Activated T-cell treated with anti-CD3 and anti-CD28 coated beads, Interleukin-2, amount 50 U/mL, for 1 hour (primary cell): ENCODE measurements around the gene AOAH.

Experiments used
- DNase-seq: peaks from one replicate; pipeline ENCODE4 v3.0.0-alpha.2; 2020

The AOAH gene

GRCh38 chr7:36690041-36690440 is 34.3 kb downstream of the AOAH start:
- no peak for DNase-seq

GRCh38 chr7:36686499-36686898 is 37.8 kb downstream of the AOAH start:
- peak; percentile 47 for DNase-seq

- DNase-seq: no peak
Measured at GRCh38 chr7:36684954-36685353, 39.3 kb downstream of the AOAH start.

GRCh38 chr7:36683695-36684357 is 40.5 kb downstream of the AOAH start:
- no peak for DNase-seq

GRCh38 chr7:36683111-36683510 is 41.2 kb downstream of the AOAH start:
- no peak for DNase-seq

GRCh38 chr7:36682102-36682501 is 42.2 kb downstream of the AOAH start:
- no peak for DNase-seq

- no peak for DNase-seq
Measured at GRCh38 chr7:36677769-36678437, 46.4 kb downstream of the AOAH start.

GRCh38 chr7:36673703-36674102 is 50.6 kb downstream of the AOAH start:
- DNase-seq: no peak

- no peak for DNase-seq
Measured at GRCh38 chr7:36671432-36671829, 52.9 kb downstream of the AOAH start.

GRCh38 chr7:36670585-36671431 is 53.5 kb downstream of the AOAH start:
- peak; percentile 61 for DNase-seq

- DNase-seq: no peak
Measured at GRCh38 chr7:36668750-36669149, 55.5 kb downstream of the AOAH start.

GRCh38 chr7:36668080-36668479 is 56.2 kb downstream of the AOAH start:
- no peak for DNase-seq

- DNase-seq: no peak
Measured at GRCh38 chr7:36667007-36667745, 57.1 kb downstream of the AOAH start.

- DNase-seq: no peak
Measured at GRCh38 chr7:36663481-36663880, 60.8 kb downstream of the AOAH start.

- DNase-seq: no peak
Measured at GRCh38 chr7:36661135-36661840, 63.0 kb downstream of the AOAH start.

GRCh38 chr7:36659638-36660341 is 64.5 kb downstream of the AOAH start:
- no peak for DNase-seq

GRCh38 chr7:36659172-36659516 is 65.2 kb downstream of the AOAH start:
- no peak for DNase-seq

- DNase-seq: no peak
Measured at GRCh38 chr7:36658335-36659171, 65.7 kb downstream of the AOAH start.

- no peak for DNase-seq
Measured at GRCh38 chr7:36657036-36657660, 67.1 kb downstream of the AOAH start.

- no peak for DNase-seq
Measured at GRCh38 chr7:36654436-36654835, 69.9 kb downstream of the AOAH start.
